GM18951 (cell line): Measurements from ENCODE around the gene APLP1.
"Not testable (repeated sequence)": the region's sequence is repeated elsewhere in the genome, so short reads cannot be mapped to it uniquely, and the experiment has no call there.

Experiments used
- POLR2A ChIP-seq: IDR thresholded peaks from 4 replicates; pipeline ENCODE4 v1.6.1; 2011; ENCODE audit warnings: mild to moderate bottlenecking; ENCODE audit not compliant: insufficient read length, insufficient read depth; ENCODE audit errors: extremely low read depth
- in situ Hi-C: fragments of 300-500 bp; cut with MboI; formaldehyde crosslinking; loops from one replicate; pipeline ENCODE4 v1.12.0; 2022; ENCODE audit warnings: low sequenced_read_pairs, mixed read lengths, inconsistent platforms; ENCODE audit not compliant: unreplicated experiment

The APLP1 gene

DNA sequence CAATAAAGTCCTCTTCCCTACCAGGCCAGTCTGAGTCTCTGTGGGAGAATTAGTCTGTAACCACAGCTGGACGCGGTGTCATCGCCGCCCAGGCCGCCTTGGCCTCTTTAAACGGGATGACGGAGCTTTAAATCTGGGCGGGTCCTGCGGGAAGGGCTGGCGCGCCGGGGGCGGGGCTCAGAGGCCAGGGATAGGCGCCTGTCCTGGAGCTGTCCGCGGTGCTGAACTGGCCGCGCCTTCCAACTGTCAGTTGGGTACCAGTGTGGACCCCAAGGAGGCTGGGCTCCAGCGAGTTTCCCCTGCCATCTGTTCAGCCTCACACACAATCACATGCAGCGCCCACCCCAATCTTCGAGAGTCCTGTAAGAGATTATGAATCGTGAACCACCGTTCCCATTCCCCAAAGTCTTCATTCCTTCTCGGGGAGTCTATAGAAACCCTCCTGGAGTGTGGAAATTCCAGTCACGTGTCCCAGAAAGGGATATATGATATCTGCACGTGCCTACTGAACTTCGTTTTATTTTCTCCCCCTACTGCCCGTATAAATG, 11.5 kb downstream of the APLP1 start:
- no peak for TF ChIP-seq POLR2A
- in situ Hi-C loops = no loop called here

DNA sequence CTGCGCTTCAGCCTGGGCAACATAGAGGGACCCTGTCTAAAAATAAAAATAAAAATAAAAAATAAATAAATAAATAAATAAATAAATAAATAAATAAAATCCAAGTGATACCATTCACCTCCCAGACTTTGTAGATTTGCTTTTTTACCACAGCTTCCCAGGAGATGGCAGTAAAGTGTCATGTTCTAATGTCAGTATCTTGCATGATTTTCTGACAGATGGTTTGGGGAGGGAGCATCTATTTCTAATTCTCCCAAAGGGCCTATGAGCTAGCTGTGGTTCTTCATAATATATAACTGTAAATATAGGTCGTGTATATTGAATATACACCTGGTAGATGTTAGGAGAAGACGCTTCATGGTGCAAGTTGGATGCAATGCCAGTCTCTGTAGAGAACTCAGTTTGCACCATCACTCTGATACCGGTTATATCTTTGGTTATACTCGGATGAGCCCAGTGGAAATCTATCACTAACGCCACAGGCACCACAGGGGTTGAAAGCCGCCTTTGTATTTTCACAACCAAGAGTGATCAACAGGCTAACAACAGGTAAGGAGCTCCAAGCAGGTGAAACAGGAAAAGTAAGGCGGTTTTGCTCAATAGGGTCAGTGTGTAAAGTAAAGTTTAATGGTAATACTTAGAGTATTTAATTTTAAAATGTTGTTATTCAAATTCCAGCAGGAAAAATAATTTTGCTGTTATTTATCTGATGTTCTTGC, 13.9 kb downstream of the APLP1 start:
- in situ Hi-C loops = no loop called here
- no peak for TF ChIP-seq POLR2A

DNA sequence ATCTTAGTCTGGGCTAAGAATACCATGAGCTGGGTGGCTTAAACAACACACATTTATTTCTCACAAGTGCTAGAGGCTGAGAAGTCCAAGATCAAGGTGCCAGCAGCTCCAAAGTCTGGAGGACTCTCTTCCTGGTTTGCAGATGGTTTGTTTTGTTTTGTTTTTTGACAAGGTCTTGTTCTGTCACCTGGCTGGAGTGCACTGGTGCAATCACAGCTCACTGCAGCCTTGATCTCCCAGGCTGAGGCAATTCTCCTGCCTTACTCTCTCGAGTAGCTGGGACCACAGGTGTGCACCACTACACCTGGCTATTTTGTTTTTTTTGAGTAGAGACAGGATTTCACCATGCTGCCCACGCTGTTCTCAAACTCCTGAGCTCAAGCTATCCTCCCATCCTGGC, 15.5 kb downstream of the APLP1 start:
- in situ Hi-C loops = no loop called here
- no peak for TF ChIP-seq POLR2A

DNA sequence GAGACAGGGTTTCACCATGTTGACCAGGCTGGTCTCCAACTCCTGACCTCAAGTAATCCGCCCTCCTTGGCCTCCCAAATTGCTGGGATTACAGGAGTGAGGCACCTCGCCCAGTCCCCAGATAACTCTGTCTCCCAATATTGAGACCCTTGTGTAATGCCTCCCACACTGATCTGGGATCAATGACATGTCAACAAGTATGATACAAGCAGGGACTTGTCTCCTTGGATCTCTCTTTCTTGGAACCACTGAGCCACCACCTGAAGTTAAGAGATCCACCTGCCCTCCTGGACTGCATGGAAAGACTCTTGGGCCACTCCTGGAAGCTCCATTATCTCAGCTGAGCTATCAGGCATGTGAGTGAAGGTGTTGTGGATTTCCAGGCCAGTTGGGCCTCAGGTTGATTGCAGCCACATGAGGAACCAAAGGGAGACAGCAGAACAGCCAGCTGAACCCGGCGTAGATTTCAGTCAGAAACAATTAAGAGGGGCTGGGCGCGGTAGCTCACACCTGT, 16.9 kb downstream of the APLP1 start:
- in situ Hi-C loops = loop anchor here (5.0 kb wide), 1 partner anchor 47 kb away; no protein-coding TSS in a partner anchor

DNA sequence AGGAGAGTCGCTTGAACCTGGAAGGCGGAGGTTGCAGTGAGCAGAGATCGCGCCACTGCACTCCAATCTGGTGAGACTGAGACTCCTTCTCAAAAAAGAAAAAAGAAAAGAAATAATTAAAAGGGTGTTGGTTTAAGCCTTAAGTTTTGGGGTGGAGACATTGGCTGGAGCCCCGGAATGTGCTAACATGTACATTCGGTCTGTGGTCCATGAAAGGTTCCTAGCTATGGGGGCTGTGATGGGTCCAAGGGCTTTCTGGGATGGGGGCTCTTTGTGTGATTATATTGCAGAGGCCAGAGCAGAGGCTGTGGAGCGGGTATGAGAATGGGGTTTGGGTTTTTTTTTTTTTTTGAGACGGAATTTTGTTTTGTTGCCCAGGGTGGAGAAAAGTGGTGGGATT, 17.5 kb downstream of the APLP1 start:
- TF ChIP-seq POLR2A = no peak
- in situ Hi-C loops = loop anchor here (5.0 kb wide), 1 partner anchor 46 kb away; no protein-coding TSS in a partner anchor

More for the DNA sequence above, 16.9 kb downstream of the APLP1 start:
- no peak for TF ChIP-seq POLR2A

DNA sequence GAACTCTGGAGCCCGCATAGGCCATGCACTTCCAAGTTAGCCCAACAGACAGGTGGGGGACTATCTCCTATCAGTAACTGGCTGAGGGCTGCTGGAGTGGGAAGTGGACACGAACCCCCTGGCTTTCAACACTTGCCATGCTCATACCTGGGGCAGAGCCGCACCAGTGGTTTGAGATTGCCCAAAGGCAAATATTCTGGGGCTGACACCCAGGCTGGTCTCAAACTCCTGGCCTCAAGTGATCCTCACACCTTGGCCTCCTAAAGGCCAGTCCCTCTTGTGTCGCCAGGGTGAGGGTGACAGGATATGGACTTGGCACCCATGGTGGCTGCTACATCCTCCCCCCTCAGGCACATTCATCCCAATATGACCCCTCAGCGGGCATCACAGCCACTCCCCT, 18.8 kb downstream of the APLP1 start:
- in situ Hi-C loops = loop anchor here (5.0 kb wide), 1 partner anchor 45 kb away; no protein-coding TSS in a partner anchor

DNA sequence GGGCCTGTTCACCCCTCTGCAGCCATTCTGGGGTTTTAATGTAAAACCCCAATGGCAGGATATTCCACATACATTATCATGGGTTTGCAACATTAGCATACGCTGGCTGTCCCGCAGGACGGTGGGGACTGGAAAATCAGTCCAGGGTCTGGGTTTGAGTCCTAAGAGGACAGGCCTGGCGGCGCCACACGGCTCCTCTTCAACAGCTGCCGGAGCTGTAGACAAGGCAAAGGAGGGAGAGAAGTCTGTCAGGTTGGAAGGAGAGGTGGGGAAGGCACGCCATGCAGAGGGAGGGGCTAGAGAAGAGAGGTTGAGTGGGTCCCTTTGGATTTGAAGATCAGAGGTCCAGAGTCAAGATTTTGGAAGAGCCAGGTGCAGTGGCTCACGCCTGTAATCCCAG, 20.0 kb downstream of the APLP1 start:
- no peak for TF ChIP-seq POLR2A
- in situ Hi-C loops = loop anchor here (5.0 kb wide), 1 partner anchor 44 kb away; no protein-coding TSS in a partner anchor

More for the DNA sequence above, 18.8 kb downstream of the APLP1 start:
- TF ChIP-seq POLR2A = peak; percentile 10

DNA sequence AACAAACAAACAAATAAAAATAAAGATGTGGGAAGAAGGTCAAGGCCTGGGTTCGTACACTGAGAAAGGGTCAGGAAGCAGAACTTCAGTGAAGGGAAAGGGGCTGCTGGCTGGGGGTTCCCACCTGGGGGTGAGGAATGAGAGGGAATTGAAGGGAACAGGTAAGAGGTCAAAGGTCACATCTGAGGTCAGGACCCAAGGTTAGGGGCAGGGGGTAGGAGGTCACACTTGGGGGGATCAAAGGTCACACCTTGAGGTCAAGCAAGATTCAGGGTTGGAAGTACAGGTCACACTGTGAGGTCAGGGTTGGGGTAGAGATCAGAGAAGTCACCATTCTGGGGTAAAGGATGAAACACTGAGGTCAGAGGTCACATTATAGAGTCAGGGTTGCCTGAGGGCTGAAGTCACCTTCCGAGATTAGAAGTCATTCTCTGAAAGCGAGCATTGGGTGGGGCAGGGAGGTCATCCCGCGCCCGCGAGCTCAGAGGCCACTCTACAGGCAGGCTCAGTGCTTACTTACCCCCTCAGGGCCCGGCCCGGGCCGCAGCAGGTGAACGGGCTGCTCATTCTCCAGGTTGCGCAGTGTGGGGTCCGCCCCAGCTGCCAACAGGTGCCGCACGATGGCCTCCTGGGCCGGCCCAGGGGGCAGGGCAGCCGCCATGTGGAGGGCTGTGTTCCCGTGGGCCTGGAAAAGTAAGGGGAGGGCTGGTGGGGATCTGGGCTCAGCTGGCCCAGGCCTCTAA, 21.2 kb downstream of the APLP1 start:
- no peak for TF ChIP-seq POLR2A
- in situ Hi-C loops = loop anchor here (5.0 kb wide), 1 partner anchor 43 kb away; no protein-coding TSS in a partner anchor

DNA sequence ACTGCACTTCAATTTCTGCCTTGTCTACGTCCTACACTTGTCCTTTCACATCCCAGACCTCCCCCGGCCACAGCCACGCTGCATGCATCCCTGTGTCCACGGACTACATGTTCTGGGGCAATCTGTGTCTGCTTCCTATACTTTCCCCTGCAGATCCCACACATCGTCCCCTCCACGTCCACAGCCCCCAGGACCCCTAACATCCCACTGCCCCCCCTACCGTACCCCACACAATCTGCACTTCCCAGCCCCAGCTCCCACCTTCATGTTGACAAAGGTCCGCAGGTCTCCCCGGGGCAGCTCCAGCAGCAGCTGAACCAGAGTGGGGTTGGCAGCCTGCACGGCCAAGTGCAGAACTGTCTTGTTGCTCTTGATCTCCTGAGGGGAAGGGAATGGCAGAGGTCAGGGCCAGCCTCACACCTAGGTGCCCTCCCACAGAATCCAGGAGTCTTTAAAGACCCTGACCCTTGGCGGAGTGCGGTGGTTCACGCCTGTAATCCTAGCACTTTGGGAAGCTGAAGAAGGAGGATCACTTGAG, 21.8 kb downstream of the APLP1 start:
- in situ Hi-C loops = no loop called here
- no peak for TF ChIP-seq POLR2A

DNA sequence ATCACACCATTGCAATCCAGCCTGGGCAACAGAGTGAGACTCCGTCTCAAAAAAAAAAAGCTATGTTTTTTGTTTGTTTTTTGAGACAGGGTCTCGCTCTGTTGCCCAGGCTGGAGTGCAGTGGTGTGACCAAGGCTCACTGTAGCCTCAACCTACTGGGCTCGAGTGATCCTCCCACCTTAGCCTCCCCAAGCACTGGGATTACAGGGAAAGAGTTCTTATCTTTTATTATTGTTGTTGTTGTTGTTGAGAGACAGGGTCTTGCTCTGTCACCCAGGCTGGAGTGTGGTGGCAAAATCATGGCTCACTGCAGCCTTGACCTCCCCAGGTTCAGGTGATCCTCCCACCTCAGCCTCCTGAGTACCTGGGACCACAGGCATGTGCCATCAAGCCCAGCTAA, 23.4 kb downstream of the APLP1 start:
- in situ Hi-C loops = not testable (repeated sequence)

DNA sequence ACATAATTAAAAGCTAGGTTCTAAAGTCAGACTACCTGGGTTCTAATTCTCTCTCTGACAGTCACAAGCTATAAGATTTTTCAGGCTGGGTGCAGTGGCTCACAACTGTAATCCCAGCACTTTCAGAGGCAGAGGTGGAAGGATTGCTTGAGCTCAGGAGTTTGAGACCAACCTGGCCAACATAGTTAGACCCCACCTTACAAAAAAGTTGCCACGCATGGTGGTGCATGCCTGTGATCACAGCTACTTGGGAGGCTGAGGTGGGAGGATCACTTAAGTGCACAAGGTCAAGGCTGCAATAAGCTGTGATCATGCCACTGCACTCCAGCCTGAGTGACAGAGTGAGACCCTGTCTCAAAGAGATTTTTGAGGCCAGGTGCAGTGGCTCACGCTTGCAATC, 26.0 kb downstream of the APLP1 start:
- in situ Hi-C loops = no loop called here
- TF ChIP-seq POLR2A = no peak

DNA sequence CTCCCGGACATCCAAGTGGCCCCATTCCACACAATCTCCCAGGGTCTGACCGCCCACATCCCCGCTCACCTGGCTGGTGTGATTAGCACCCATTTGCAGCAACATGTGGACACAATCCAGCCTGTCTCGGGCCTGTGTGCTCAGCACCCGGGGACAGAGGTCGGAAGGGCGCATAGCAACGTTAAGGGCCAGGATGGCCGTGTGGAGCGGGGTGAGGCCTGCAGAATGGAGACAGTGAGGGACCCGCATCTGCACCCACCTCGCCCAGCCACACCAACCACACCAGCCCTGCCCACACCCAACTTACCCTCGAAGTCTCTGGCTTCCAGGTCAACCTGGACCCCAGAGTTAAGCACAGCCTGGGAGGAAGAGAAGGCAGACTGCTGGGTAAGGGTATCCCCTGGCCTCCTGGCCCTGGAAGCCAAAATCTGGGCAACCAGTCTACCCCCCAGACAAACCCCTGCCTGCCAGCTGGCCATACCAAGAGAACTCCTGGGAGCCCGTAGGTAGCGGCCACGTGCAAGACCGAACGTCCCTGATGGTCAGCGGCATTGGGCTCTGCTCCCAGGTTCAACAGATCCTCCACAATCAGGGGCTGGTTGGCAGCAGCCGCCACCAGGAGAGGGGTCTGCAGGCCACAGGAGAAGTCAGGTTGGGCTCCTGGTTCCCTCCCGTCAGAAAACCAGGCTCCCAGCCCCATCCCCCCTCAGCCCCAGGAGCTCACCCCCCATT, 27.7 kb downstream of the APLP1 start:
- in situ Hi-C loops = no loop called here
- no peak for TF ChIP-seq POLR2A

DNA sequence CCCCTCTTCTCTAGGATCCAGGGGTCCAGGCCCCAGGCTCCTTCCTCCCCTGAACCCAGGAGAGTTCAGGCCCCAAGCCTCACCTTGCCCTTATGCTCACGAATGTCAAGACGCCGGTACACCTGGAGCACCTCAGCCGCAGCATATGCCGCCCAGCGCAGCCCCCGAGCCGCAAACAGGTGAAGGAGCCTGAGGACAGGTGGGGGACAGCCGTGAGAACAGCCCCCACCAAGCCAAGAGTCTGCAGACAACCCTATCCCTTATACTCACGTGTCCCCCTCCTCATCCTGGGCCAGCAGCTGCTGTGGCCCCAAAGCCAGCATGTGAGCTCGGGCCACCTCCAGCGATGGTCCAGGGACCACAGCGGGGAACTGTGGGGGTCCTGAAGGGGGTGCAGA, 28.3 kb downstream of the APLP1 start:
- in situ Hi-C loops = no loop called here
- TF ChIP-seq POLR2A = peak; percentile 9
